ENCODE data around the gene UBE4B.
A peak's percentile ranks its signal among the peaks of the same experiment; 100 is the strongest.

The UBE4B gene

GRCh38 chr1:10033359-10033845 is 644 bp downstream of the UBE4B start:
- H3K27me3 ChIP-seq (ENCODE audit: control insufficient read depth, insufficient read depth, low read length), result no peaks in the 10 kb centered on the region
- peaks cover 6% of the 10 kb centered on the region; the same call in 1 of the 2 replicates for H3K4me1 ChIP-seq (ENCODE audit: control insufficient read depth, insufficient read depth, low read length)
- peaks cover 19% of the 10 kb centered on the region for H3K36me3 ChIP-seq (ENCODE audit: control insufficient read depth, insufficient read depth, low read length)
- peak overlapping the region; percentile 91 for H3K9ac ChIP-seq (ENCODE audit: low read depth, low read length)
- H3K9me3 ChIP-seq (ENCODE audit: control insufficient read depth, insufficient read depth, low read length), result no peaks in the 10 kb centered on the region
- peak overlapping the region; percentile 96 for H3K27ac ChIP-seq (ENCODE audit: low read depth, low read length)
- H3K4me3 ChIP-seq (ENCODE audit: low read depth, low read length), result peak overlapping the region; percentile 96

DNA sequence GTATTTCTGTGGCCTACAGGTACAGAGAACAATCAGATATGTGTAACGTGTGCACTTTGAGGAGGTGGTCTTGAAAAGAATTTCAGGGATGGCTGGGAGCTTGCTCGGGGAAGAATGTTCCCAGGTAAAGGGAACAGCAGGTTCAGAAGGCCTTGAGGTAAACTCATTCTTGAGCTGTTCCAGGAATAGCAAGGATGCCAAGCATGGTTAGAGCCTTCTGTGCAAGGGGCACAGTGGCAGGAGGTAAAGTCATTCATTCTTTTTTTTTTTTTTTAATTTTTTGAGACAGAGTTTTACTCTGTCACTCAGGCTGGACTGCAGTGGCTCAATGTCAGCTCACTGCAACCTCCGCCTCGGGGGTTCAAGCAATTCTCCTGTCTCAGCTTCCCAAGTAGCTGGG is 10.0 kb downstream of the UBE4B start:
- Histone ChIP-seq H3K4me1 (ENCODE audit: control insufficient read depth, insufficient read depth, low read length) (peaks cover 21% of the 10 kb centered on the region), H3K4me3 (ENCODE audit: low read depth, low read length) (no peak overlapping the region), H3K27ac (ENCODE audit: low read depth, low read length) (no peak overlapping the region), H3K36me3 (ENCODE audit: control insufficient read depth, insufficient read depth, low read length) (peaks cover 11% of the 10 kb centered on the region), H3K9me3 (ENCODE audit: control insufficient read depth, insufficient read depth, low read length) (no peaks in the 10 kb centered on the region), H3K27me3 (ENCODE audit: control insufficient read depth, insufficient read depth, low read length) (no peaks in the 10 kb centered on the region), H3K9ac (ENCODE audit: low read depth, low read length) (no peak overlapping the region)

DNA sequence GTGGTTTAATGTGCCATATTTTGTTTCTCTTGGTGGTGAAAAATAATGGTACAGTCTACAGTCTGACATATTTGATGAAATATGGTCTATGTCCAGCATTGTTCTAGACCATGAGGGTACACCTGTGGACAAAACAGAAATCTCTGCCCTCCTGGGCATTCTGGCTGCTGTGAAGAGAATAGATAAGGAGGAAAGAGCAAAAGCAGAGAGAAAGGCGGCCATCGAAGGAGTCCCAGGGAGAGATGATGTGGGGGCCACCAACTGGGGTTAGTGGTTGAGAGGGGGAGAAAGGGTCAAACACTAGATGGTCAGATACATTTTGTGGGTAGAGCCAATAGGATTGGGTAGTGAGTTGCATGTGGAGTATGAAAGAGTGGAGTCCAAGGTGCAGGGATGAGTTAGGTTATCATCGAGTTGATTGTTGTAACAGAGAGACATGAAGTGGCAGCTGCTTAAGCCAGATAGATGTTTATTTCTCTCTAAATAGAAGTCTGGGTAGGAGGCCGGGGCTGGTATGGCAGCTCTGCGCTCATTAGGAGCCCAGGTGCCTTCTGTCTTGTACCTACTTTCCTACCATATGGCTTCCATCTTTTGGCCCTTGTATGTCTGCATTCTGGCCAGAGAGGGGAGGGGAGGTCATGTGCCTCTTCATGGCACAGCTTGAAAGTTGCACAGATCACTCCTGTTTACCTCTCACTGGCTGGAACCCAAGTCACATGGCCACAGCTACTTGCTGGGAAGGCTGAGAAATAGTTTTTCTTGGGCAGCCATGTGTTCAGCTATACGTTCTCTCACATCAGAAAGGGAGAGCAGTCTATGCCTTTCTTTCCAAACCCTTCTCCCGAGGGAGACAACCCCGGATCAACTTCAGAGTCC is 13.0 kb downstream of the UBE4B start:
- peak overlapping the region; percentile 48 for H3K27ac ChIP-seq (ENCODE audit: low read depth, low read length)
- no peak overlapping the region for H3K4me3 ChIP-seq (ENCODE audit: low read depth, low read length)
- H3K4me1 ChIP-seq (ENCODE audit: control insufficient read depth, insufficient read depth, low read length), result peaks cover 21% of the 10 kb centered on the region
- H3K27me3 ChIP-seq (ENCODE audit: control insufficient read depth, insufficient read depth, low read length), result no peaks in the 10 kb centered on the region
- no peaks in the 10 kb centered on the region for H3K9me3 ChIP-seq (ENCODE audit: control insufficient read depth, insufficient read depth, low read length)
- H3K9ac ChIP-seq (ENCODE audit: low read depth, low read length), result no peak overlapping the region
- peaks cover 5% of the 10 kb centered on the region; the same call in 1 of the 2 replicates for H3K36me3 ChIP-seq (ENCODE audit: control insufficient read depth, insufficient read depth, low read length)

DNA sequence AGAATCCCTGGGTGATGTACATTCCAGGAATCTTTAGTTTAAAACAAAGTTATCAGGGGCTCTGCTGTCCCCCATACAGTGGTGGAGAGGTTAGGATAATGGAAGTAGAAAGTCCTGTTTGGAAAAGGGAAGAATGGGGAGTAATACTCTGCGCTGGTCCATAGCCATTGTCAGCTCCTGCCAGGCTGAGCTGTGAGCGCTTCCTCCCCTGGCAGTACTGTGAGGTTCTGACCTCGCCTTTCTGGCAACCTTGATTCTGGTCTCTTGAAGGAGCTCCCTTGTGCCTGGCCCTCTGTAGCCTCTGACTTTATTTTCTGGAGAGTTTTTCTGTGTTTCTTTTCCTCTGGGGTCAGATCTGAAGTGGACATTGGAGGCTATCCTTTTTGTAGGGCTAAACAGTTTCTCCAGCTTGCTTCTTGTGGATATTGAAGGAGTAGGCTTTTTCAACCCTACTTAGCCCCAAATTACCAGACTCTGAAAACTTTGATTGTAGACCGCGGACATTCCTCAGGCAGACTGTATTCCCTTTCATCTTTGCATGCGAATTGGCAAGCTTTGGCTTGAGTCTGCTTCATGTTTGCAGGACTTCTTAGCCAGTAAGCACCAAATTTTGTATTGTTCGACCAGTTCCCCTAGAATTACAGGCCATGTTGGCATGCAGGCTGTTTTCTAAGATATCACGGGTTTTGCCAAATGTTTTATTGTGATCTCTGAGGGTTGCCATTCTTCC is 13.8 kb downstream of the UBE4B start:
- Histone ChIP-seq H3K9ac (ENCODE audit: low read depth, low read length) (no peak overlapping the region), H3K4me3 (ENCODE audit: low read depth, low read length) (0 out of 2 replicates have a peak overlapping the region, but pooled peaks have one; percentile 5), H3K36me3 (ENCODE audit: control insufficient read depth, insufficient read depth, low read length) (peaks cover 4% of the 10 kb centered on the region; the same call in 1 of the 2 replicates), H3K4me1 (ENCODE audit: control insufficient read depth, insufficient read depth, low read length) (peaks cover 21% of the 10 kb centered on the region), H3K27me3 (ENCODE audit: control insufficient read depth, insufficient read depth, low read length) (no peaks in the 10 kb centered on the region), H3K9me3 (ENCODE audit: control insufficient read depth, insufficient read depth, low read length) (no peaks in the 10 kb centered on the region), H3K27ac (ENCODE audit: low read depth, low read length) (peak overlapping the region; percentile 48)

- Histone ChIP-seq H3K4me1 (ENCODE audit: control insufficient read depth, insufficient read depth, low read length) (peaks cover 21% of the 10 kb centered on the region), H3K9ac (ENCODE audit: low read depth, low read length) (no peak overlapping the region), H3K27me3 (ENCODE audit: control insufficient read depth, insufficient read depth, low read length) (no peaks in the 10 kb centered on the region), H3K4me3 (ENCODE audit: low read depth, low read length) (no peak overlapping the region), H3K36me3 (ENCODE audit: control insufficient read depth, insufficient read depth, low read length) (peaks cover 4% of the 10 kb centered on the region; the same call in 1 of the 2 replicates), H3K27ac (ENCODE audit: low read depth, low read length) (no peak overlapping the region), H3K9me3 (ENCODE audit: control insufficient read depth, insufficient read depth, low read length) (no peaks in the 10 kb centered on the region)
These were observed 15.8 kb downstream of the UBE4B start for GRCh38 chr1:10048601-10049000.

GRCh38 chr1:10050611-10051010 is 17.9 kb downstream of the UBE4B start:
- no peak overlapping the region for H3K27ac ChIP-seq (ENCODE audit: low read depth, low read length)
- peaks cover 4% of the 10 kb centered on the region; the same call in 1 of the 2 replicates for H3K36me3 ChIP-seq (ENCODE audit: control insufficient read depth, insufficient read depth, low read length)
- H3K9me3 ChIP-seq (ENCODE audit: control insufficient read depth, insufficient read depth, low read length), result no peaks in the 10 kb centered on the region
- H3K4me1 ChIP-seq (ENCODE audit: control insufficient read depth, insufficient read depth, low read length), result peaks cover 16% of the 10 kb centered on the region
- H3K27me3 ChIP-seq (ENCODE audit: control insufficient read depth, insufficient read depth, low read length), result no peaks in the 10 kb centered on the region
- no peak overlapping the region for H3K4me3 ChIP-seq (ENCODE audit: low read depth, low read length)
- H3K9ac ChIP-seq (ENCODE audit: low read depth, low read length), result no peak overlapping the region

- Histone ChIP-seq H3K4me1 (ENCODE audit: control insufficient read depth, insufficient read depth, low read length) (peaks cover 5% of the 10 kb centered on the region), H3K27ac (ENCODE audit: low read depth, low read length) (no peak overlapping the region), H3K27me3 (ENCODE audit: control insufficient read depth, insufficient read depth, low read length) (no peaks in the 10 kb centered on the region), H3K36me3 (ENCODE audit: control insufficient read depth, insufficient read depth, low read length) (peaks cover 4% of the 10 kb centered on the region; the same call in 1 of the 2 replicates), H3K9ac (ENCODE audit: low read depth, low read length) (no peak overlapping the region), H3K9me3 (ENCODE audit: control insufficient read depth, insufficient read depth, low read length) (no peaks in the 10 kb centered on the region), H3K4me3 (ENCODE audit: low read depth, low read length) (no peak overlapping the region)
These were observed 18.9 kb downstream of the UBE4B start for GRCh38 chr1:10051656-10052055.

GRCh38 chr1:10052347-10052746 is 19.6 kb downstream of the UBE4B start:
- Histone ChIP-seq H3K9me3 (ENCODE audit: control insufficient read depth, insufficient read depth, low read length) (no peaks in the 10 kb centered on the region), H3K4me1 (ENCODE audit: control insufficient read depth, insufficient read depth, low read length) (no peaks in the 10 kb centered on the region), H3K36me3 (ENCODE audit: control insufficient read depth, insufficient read depth, low read length) (peaks cover 4% of the 10 kb centered on the region; the same call in 1 of the 2 replicates), H3K4me3 (ENCODE audit: low read depth, low read length) (no peak overlapping the region), H3K9ac (ENCODE audit: low read depth, low read length) (no peak overlapping the region), H3K27me3 (ENCODE audit: control insufficient read depth, insufficient read depth, low read length) (no peaks in the 10 kb centered on the region), H3K27ac (ENCODE audit: low read depth, low read length) (no peak overlapping the region)

- no peaks in the 10 kb centered on the region for H3K9me3 ChIP-seq (ENCODE audit: control insufficient read depth, insufficient read depth, low read length)
- no peak overlapping the region for H3K9ac ChIP-seq (ENCODE audit: low read depth, low read length)
- no peaks in the 10 kb centered on the region for H3K27me3 ChIP-seq (ENCODE audit: control insufficient read depth, insufficient read depth, low read length)
- no peaks in the 10 kb centered on the region for H3K4me1 ChIP-seq (ENCODE audit: control insufficient read depth, insufficient read depth, low read length)
- no peak overlapping the region for H3K27ac ChIP-seq (ENCODE audit: low read depth, low read length)
- no peak overlapping the region for H3K4me3 ChIP-seq (ENCODE audit: low read depth, low read length)
- H3K36me3 ChIP-seq (ENCODE audit: control insufficient read depth, insufficient read depth, low read length), result peaks cover 4% of the 10 kb centered on the region; the same call in 1 of the 2 replicates
These were observed 21.7 kb downstream of the UBE4B start for GRCh38 chr1:10054465-10054864.

DNA sequence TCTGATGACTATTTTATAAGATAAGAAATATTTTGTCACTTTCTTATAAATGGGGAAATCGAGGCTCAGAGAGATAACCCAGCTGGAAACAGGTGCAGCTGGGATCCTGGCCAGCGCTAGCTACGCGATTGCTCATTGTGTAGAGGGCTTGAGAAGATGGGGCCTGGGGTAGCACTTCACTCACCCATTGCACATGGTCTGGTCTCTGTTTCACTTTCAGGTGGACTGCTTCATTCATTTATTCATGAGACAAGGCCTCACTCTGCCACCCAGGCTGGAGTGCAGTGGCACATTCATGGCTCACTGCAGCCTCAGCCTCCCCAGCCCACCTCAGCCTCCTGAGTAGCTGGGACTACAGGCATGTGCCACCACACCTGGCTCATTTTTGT is 23.8 kb downstream of the UBE4B start:
- Histone ChIP-seq H3K4me3 (ENCODE audit: low read depth, low read length) (no peak overlapping the region), H3K27ac (ENCODE audit: low read depth, low read length) (no peak overlapping the region), H3K36me3 (ENCODE audit: control insufficient read depth, insufficient read depth, low read length) (no peaks in the 10 kb centered on the region), H3K9me3 (ENCODE audit: control insufficient read depth, insufficient read depth, low read length) (no peaks in the 10 kb centered on the region), H3K27me3 (ENCODE audit: control insufficient read depth, insufficient read depth, low read length) (no peaks in the 10 kb centered on the region), H3K4me1 (ENCODE audit: control insufficient read depth, insufficient read depth, low read length) (no peaks in the 10 kb centered on the region), H3K9ac (ENCODE audit: low read depth, low read length) (no peak overlapping the region)

DNA sequence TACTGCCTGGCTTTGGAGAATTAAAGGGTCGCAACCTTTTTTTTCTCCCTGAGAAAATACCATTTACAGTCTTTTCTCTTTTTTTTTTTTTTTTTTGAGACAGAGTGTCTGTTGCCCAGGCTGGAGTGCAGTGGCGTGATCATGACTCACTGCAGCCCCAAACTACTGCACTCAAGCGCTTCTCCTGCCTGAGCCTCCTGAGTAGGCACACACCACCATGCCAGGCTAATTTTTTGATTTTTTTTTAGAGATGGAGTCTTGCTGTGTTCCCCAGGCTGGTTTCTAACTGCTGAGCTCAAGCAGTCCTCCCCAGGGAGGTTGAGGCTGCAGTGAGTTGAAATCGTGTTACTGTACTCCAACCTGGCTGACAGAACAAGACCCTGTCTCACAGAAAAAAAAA is 24.6 kb downstream of the UBE4B start:
- no peaks in the 10 kb centered on the region for H3K27me3 ChIP-seq (ENCODE audit: control insufficient read depth, insufficient read depth, low read length)
- H3K9me3 ChIP-seq (ENCODE audit: control insufficient read depth, insufficient read depth, low read length), result no peaks in the 10 kb centered on the region
- no peaks in the 10 kb centered on the region for H3K36me3 ChIP-seq (ENCODE audit: control insufficient read depth, insufficient read depth, low read length)
- no peak overlapping the region for H3K4me3 ChIP-seq (ENCODE audit: low read depth, low read length)
- H3K27ac ChIP-seq (ENCODE audit: low read depth, low read length), result no peak overlapping the region
- H3K9ac ChIP-seq (ENCODE audit: low read depth, low read length), result no peak overlapping the region
- no peaks in the 10 kb centered on the region for H3K4me1 ChIP-seq (ENCODE audit: control insufficient read depth, insufficient read depth, low read length)

Data from HUES48 (cell line).